ENCODE measurements around the gene CASKIN1.
A peak's percentile ranks its signal among the peaks of the same experiment; 100 is the strongest.

CASKIN1 gene

GRCh38 chr16:2170080-2170479, 26.3 kb downstream of the CASKIN1 start:
- H3K27ac ChIP-seq, result no peak overlapping the region
- no peak for DNase-seq
- no peaks in the 10 kb centered on the region for H3K9me3 ChIP-seq
- H3K4me1 ChIP-seq, result no peaks in the 10 kb centered on the region
- H3K4me3 ChIP-seq, result peak overlapping the region; percentile 28 to 36
- H3K36me3 ChIP-seq, result peaks cover 46 to 93% (median 82%) of the 10 kb centered on the region in 3 donors
- no peak for TF ChIP-seq CTCF (IDR thresholded peaks at IDR 0.05)
- no peaks in the 10 kb centered on the region for H3K27me3 ChIP-seq
- intact Hi-C loops (cut with DNase I; ENCODE audit: low total_unique reads), result no loop called here

GRCh38 chr16:2167068-2167638, 29.3 kb downstream of the CASKIN1 start:
- Histone ChIP-seq H3K36me3 (peaks cover 22 to 68% (median 52%) of the 10 kb centered on the region in 3 donors), H3K27ac (no peak overlapping the region), H3K4me1 (peaks cover 0 to 18% (median 0%) of the 10 kb centered on the region in 4 donors), H3K27me3 (no peaks in the 10 kb centered on the region), H3K9me3 (no peaks in the 10 kb centered on the region), H3K4me3 (no peak overlapping the region)
- TF ChIP-seq CTCF (IDR thresholded peaks at IDR 0.05), result no peak
- no peak for DNase-seq
- intact Hi-C loops (cut with DNase I; ENCODE audit: low total_unique reads), result loop anchor here (5.0 kb wide), 1 partner anchor 705 kb away; no protein-coding TSS in a partner anchor

GRCh38 chr16:2166263-2167067, 29.9 kb downstream of the CASKIN1 start:
- Histone ChIP-seq H3K27me3 (no peaks in the 10 kb centered on the region), H3K36me3 (peaks cover 17 to 61% (median 46%) of the 10 kb centered on the region in 3 donors), H3K4me3 (no peak overlapping the region), H3K4me1 (peaks cover 0 to 25% (median 0%) of the 10 kb centered on the region in 4 donors), H3K9me3 (no peaks in the 10 kb centered on the region), H3K27ac (no peak overlapping the region)
- intact Hi-C loops (cut with DNase I; ENCODE audit: low total_unique reads), result loop anchor here (5.0 kb wide), 1 partner anchor 704 kb away; no protein-coding TSS in a partner anchor
- DNase-seq, result no peak
- TF ChIP-seq CTCF (IDR thresholded peaks at IDR 0.05), result no peak

GRCh38 chr16:2165861-2166260, 30.5 kb downstream of the CASKIN1 start:
- Histone ChIP-seq H3K36me3 (peaks cover 17 to 55% (median 40%) of the 10 kb centered on the region in 3 donors), H3K4me3 (no peak overlapping the region), H3K4me1 (peaks cover 0 to 31% (median 0%) of the 10 kb centered on the region in 4 donors), H3K9me3 (no peaks in the 10 kb centered on the region), H3K27ac (no peak overlapping the region), H3K27me3 (no peaks in the 10 kb centered on the region)
- DNase-seq, result no peak
- TF ChIP-seq CTCF (IDR thresholded peaks at IDR 0.05), result no peak
- intact Hi-C loops (cut with DNase I; ENCODE audit: low total_unique reads), result loop anchor here (5.0 kb wide), 1 partner anchor 704 kb away; no protein-coding TSS in a partner anchor

- H3K4me3 ChIP-seq, result no peak overlapping the region
- intact Hi-C loops (cut with DNase I; ENCODE audit: low total_unique reads), result no loop called here
- peaks cover 13 to 32% (median 23%) of the 10 kb centered on the region in 3 donors for H3K36me3 ChIP-seq
- H3K9me3 ChIP-seq, result no peaks in the 10 kb centered on the region
- DNase-seq, result no peak
- no peak for TF ChIP-seq CTCF (IDR thresholded peaks at IDR 0.05)
- no peak overlapping the region for H3K27ac ChIP-seq
- H3K27me3 ChIP-seq, result no peaks in the 10 kb centered on the region
- peaks cover 0 to 54% (median 19%) of the 10 kb centered on the region in 4 donors for H3K4me1 ChIP-seq
These were observed 33.1 kb downstream of the CASKIN1 start for GRCh38 chr16:2163211-2163881.
